Stimulated activated CD8-positive, alpha-beta memory T cell treated with anti-CD3 and anti-CD28 coated beads, Interleukin-15, amount 100 ng/mL, for 48 hours (primary cell): ENCODE measurements around the gene DOK3.
"Not testable (repeated sequence)": the region's sequence is repeated elsewhere in the genome, so short reads cannot be mapped to it uniquely, and the experiment has no call there.

Source experiments
- DNase-seq, 2 donors: peaks; one replicate each; pipeline ENCODE4 v3.0.0-alpha.2; 2020; ENCODE audit warnings: low read depth in 2 of 2

DOK3 gene

DNA sequence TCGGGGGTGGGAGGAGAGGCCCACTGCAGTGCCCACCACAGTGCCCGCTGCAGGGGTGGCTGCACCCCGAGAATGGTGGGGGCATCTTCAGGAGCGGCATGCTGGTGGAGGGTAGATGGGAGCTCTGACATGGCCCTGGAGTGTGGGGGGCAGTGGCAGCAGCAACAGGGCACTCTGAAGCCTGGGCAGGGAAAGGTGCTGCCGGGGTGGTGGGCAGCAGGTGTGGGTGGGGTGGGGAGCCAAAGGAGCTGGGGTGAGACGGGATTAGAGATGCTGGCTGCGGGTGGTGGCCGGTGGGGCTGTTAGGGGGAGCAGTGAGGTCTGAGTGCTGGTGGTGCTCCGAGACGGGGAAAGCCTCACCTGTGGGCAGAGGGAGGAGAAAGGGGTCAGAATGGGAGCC, 26.8 kb upstream of the DOK3 start:
- DNase-seq = no peak

DNA sequence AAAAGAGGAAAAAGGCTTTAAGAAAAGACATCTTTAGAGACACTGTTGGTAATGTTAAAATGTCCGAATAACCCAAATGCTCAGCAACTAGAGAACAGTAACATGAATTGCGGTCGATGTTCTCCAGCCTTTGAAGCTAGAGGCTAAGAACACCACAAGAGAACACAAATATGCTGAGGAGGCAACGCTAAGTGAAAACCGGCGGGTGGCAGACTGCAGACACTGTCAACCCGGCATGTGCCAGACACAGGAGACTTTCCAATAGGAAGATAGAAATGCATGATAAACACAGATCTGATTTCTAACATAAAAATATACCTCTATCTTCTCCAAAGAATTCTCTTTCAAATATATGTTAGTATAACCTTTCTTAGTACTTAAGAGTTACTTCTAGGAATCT, 25.5 kb upstream of the DOK3 start:
- no peak for DNase-seq

DNA sequence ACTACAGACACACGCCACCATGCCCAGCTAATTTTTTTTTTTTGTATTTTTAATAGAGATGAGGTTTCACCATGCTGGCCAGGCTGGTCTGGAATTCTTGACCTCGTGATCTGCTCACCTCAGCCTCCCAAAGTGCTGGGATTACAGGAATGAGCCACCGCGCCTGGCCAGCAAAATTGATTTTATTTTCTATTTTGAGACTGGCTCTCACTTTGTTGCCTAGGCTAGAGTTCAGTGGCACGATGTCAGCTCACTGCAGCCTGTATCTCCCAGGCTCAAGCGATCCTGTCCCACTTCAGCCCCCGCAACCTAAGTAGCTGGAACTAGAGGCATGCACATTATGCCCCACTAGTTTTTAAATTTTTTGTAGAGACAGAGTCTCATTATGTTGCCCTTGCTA, 24.8 kb upstream of the DOK3 start:
- not testable (repeated sequence) for DNase-seq

DNA sequence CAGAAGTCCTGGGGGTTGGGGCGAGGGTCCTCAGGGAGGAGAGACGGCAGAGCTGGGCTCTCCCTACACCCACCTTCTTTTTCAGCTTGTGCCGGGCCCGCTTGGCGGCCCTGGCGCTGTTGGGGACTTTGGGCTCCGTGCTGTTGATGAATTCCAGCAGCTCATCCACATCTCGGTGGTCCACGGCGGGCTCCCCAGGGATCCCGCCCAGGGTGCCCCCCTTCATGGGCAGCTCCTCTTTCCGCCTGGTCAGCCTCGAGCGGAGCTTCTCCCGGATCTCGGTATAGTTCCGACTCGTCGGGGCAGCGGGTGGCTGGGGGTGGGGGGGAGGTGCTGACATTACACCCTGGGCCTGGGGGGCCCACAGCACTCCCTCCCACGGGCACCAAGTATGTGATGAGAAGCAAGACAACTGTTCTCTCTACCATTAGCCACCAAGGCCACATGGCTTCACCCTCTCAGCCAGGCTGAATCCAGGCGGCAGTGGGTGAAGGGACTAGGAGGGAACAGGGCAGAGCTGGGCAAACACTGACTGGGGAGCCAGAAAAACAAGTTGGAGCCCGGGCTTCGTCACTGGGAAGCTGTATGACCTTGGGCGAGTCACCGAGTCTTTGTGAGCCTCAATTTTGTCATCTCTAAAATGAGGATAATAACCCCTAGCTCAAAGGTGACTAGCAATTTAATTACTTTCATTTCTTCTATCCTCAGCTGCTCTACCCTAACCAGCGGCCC, 21.7 kb upstream of the DOK3 start:
- no peak for DNase-seq

DNA sequence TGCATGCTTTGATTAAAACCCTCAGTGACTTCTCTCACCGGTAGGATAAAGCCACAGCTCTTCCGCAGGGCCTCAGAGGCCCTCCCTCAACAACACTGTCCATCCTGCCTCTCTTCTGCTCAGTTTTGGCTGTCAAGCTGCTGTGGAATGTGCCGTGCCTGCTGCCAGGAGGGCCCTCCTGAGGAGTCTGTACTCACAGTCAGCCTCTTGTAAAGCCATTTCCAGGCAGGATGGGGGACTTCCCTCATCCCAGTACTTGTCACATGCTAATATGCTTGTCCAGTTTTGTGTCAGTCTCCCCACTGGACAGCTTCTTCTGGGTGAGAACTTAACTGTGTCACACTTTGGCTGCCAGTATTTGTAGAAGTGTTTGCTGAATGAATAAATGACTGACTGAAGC, 21.0 kb upstream of the DOK3 start:
- no peak for DNase-seq

DNA sequence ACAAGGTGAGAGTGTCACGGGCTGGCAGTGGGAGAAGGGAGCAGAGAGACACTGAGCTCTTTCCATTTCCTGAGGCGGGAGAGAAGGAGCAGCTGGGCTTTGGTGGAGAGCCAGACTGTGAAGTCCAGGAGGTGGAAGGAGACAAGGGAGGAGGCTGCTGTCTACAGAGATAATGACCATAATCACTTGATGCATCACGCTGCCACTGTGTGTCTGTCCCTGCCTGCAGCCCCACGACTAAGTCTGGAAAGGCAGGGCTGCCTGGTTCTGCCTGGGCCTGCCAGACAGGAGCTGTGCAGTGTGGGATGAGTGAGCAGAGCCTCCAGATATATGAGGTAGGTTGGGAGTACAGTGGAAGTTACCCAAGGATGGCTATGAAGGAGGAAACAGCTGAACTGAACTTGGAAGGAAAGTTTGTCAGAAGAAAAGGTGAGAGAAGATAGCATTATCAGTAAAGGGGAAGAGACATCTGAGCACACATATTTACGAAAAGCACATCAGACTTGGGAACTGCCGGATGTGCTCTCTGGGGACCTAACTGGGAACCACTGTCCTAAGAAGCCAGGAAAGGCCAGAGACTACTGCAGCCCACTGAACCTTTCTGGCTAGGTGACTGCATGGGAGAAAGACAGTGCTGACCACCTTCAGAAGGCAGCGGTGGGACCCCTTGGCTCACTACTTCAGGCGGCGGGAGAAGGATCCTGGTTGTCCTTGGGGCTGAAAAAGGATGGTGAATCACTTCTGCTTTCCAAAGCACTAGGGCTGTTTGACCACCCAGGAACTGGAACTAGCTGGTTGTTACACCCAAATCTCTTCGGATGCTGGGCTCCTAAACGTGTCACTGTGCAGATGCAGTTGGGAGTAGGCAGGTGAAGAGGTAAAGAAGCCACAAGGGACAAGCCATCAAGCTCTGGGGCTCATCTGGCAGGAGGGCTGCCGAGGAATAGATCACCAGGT, 19.9 kb upstream of the DOK3 start:
- no peak for DNase-seq

DNA sequence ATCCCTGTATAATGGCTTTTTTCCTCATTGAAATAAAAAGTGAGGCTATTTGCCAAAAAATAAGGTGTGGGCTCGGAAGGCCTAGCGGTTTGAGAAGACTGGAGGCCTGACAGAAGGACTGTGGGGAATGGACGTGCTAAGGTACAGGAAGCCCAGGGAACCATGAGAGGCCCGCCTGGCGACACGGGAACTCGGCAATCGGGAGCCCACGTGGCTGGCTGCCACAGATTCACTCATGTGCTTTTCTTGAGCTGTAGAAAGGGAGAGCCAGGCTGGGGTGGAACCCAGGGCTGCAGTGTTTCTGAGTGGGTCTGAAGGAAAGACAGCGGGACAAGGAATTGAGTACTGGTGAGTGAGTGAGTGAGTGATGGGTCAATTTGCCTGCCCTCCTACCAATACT, 19.0 kb upstream of the DOK3 start:
- DNase-seq = no peak

DNA sequence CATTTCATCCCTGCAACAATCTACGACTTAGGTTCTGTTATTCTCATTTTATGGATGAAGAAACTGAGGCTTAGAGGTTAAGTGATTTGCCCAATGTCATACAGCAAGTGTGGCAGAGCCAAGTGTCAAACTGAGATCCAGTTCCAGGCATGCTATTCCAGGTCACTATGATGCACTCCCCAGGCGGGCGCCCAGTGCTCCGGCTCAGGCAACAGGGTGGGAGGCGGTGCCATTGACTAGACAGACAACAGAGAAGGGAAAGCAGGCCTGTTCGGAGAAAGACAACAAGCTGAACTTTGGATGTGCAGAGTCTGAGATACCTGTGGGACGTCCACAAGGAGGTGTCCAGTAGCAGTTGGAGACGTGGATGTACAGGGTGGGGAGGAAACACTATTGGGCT, 18.0 kb upstream of the DOK3 start:
- no peak for DNase-seq

DNA sequence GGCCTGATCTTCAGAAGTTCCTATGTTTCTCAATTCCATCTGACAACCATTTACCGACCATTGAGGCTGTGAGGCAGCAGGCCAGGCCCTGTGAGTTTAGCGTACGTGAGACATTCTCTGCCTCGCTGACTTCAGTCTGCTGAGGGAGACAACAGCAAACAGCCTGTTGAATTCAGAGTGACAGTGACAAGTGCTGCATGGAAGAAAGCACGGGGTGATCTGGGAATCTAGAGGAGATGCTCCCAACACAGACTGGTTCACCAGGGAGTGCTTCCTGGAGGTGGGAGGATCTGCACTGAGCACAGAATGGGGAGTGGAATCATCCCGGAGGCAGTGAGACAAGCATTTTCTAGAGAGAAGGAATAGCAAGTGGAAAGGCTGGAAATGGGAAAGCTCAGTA, 17.2 kb upstream of the DOK3 start:
- DNase-seq = no peak

DNA sequence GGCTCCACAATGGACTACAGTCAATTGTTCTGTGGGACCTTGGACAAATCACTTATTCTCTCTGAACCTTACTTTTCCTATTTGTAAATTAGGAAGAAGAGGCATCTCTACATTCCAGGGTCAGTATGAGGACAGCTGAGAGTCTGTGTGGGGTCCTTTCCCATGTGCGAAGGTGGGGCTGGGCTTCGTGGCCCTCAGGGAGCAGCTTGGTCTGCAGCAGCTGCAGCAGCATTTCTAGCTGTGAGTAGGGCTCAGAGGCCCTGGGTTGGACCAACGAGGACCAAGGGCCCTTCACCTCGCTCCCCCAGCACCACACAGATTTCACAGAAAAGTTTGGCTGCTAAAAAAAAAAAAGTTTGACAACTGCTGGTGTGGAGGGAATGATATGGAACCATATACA, 16.6 kb upstream of the DOK3 start:
- no peak for DNase-seq

DNA sequence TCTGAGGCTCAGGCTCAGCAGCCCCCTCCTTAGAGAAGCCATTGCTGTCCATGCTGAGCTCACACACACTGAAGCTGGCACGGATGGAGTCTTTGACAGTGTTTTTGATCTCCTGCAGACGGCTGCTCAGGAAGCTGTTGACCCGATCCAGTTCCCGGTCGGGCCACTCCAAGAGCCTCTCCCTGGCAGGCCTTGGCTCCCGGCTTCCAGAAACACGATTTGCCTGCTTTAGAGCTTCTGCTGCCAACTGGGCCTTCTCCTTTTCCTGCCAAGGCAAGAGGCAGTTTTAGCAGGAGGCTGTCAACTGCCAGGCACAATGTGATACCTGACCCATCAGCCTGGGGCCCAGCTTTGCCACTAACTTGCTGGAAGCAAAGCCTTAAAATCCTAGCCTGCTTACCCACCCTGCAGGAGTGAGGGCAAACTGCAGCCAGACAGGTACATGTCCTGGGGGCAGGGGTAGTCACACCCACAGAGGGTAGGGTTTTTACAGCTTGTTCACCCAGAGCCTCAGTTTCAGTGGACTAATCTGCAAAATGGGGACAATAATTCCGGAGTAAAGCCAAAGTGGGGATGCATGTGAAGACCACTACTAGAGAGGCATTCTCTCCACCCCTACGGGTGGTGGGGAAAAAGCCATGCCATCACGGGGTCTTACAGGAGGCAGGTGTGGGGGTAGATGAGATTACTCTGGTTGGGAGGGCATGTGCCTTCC, 15.5 kb upstream of the DOK3 start:
- no peak for DNase-seq

DNA sequence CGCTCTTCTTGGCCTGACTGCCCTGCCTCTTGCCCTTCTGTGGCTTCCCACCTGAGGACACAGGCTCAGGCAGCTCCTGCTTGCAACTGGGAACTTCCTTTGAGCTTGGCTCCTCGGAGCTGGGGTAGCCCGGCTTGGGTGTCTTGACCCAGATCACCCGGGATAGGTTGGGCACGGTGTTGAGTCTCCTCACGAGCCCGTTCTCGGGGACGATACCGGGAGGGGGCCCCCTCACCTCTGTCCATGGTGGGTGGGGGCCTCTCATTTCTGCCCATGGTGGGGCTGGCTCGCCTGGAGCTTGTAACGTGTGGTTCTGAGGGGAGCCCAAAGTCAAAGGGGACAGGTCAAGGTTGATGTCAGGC, 14.9 kb upstream of the DOK3 start:
- no peak for DNase-seq

DNA sequence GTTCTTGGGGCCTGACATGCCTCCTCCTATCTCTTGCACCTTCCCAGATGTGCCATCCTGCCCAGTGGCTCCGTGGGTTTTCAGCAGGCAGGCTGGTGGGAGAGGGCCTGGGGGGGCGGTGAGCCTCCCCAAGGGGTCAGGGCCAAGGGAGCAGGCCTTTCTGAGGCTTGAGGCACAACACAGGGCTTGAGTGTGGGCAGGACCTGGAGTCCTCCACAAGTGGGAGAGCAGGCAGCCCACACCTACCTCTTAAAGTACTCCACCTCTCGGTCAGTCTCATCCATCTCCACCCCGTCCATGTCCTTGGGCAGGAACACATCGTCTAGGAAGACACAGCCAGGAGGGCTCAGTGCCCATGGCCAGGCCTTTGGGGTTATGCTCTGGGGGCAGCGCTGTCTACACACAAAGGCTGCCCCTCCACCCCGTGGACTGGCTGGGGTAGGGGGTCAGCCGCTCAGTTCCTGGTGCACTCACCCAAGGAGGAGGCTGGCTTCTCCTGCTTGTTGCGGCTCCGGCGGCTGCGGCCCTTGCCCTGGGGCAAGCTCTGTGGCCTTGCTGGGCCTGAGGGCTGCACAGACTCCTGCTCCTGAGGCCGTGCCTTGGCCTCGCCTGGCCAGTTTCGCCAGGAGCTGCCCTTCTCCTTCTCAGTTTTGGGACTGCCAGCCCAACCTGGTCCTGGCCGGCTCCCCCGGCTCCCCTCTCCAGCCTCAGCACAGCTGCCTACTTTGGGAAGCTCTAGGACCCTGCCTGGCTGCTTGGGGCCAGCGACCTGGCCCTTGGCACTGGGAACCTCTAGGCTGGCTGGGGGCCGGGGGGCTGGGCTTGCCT, 14.3 kb upstream of the DOK3 start:
- no peak for DNase-seq

DNA sequence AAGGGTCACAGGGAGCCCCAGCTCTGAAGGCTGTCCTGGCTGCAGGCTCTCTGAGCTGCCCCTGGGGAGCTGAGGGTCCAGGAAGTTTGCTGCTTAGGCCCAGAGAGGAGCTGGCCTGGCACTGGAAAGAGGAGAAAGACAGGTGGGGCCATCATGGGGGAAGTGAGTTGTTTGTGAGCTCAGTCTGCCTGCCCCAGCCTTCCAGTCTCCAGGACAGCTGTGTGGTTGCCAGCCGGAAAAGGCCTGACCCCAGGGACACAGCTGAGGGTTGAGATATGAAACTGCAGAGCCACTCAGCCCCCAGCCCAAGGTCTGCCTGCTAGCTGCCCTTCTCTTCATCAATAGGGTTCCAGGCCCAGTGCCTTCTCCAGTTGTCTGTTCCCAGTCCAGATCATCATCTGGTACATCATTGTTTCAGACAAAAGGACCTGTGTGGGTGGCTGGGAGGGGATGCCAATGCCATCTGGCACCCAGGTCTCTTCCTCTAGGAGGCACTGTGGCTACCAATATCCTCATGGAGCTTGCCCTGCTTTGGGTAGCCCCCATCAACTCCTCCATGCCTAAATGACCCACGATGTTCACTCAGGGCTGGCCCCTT, 11.4 kb upstream of the DOK3 start:
- DNase-seq = no peak

DNA sequence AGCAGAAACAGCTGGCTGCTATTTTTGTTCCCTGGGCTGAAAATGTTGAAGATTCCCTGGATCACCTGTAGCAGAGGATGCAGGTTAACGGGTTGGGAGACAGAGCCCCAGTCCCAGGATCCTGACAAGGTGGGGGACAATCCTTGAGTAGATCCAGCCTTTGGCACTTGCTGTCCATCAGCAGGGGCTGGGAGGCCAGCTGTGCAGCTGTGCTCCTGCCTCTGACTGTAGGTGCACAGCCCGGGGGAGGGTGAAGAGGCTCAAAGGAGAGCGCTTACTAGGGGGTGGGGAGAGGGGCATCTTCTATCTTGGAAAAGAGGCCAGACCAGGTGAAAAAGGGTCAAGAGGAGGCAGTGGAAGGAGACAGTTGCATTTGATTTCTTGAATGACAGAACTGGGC, 10.6 kb upstream of the DOK3 start:
- DNase-seq = no peak

DNA sequence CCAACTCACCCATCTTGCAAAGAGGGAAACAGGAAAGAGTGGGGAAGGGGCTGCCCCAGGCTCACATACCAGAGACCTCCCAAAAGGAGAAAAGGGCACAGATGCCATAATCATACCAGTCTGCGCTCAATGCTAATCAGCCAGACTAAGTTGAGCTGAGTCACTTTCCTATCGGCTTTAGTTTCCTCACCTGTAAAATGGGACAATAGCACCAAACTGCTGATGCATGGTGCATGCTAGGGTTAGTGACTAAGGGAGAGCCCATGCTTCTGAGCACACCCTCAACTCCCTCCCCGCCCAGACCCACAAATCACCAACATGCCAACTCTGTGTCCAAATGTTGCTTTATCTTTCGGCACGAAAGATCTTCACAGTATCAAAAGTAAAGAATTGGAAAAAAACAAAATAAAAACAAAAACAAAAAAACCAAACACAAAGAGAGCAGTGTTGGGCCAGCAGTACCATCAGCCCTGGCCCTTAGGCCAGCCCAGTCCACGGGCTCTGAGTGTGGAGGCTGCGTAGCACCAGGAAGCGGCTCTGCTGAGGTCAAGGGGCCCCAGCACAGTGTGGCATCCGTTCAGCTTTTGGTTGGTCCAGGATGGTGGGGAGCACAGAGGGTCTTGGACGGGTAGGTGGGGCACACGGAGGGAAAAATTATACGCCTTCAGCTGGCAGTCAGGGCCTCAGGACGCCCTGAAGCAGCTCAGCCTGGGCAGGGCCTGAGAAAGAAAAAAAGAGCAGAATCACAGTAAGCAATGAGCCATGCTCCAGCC, 10.0 kb upstream of the DOK3 start:
- no peak for DNase-seq

DNA sequence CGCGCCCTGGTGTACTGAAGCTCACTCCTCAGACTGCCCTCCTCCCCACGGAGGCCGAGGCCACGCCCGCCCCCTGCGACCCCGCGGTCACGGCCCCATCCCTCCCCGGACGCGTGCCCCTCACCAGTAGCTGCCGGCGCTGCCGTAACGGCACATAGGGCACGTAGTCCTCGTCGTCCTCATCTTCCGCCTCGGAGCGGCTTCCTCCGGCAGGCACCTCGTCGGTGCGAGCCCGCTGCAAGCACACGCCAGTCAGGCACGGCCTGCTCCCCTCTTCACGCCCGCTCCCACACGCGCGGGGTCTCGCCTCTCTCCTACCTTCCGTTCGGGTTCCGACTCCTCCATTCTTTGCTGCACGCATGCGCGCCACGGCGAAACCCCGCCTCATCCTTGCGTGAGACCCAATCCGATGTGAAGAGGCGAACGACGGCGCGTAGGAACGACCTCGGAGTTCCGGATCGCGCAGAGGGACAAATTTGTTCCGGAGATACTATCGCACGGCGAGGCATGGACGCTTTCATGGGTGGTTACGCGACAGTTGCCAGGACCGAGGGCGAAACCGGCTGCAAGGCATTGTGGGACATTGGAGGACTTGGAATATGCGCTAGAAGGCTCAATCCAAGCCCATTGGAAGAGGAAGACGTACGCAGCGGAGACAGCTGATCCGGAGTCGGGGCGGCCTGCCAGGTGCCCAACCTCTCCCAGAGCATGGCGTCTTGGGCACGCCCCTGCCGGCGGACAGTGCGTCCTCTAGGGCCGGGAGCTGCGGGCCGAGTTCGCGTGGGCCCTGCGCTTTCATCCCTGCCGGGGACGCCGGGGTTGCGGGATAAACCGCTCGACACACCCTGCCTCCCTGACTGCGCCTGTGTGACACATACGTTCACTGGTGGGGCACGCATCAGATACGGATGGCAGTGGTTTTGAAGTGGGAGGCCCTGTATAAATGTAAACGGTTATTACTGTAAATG, 7.3 kb upstream of the DOK3 start, which contains the start of gene DDX41:
Gene DDX41 (minus strand): TSS at position 361 of the 968 bp plus-strand sequence. CDS start 16 bp downstream, at position 345.
- DNase-seq = peak; percentile 93 to 94

DNA sequence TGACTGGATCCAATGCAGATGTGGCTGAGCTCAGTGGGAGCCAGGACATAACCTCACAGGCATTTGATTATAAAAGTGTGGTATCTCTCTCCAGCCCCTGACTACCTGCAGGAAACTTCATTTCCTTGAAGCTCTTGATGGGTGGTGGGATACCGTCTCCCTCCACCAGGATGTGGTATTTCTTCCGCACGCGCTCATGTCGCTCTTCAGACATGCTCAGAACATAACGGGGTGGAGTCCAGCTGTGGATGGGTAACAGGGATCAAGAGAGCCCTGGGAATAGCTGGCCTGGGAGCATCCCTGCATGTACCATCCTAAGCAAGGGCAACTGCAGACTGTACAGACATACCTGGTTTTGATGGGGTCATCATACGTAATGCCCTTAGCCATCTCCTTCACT, 6.0 kb upstream of the DOK3 start:
- DNase-seq = no peak

DNA sequence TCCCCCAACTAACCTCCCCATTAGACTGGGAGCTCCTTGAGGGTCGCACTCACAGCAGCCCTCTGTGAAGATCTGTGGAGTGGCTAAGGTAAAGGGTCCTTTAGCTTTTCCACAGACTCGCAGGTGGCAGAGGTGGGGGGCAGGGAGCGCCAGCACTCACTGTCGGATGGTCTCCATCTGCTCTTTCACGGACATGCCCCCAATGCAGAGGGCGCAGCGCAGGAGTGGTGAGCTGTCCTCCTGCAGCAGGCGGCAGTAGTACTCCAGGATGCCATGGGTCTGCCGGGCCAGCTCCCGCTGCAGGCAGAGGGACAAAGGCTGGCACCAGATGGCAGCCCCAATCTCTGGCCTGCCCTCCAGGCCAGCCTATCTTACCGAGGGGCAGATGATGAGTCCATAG, 4.9 kb upstream of the DOK3 start:
- no peak for DNase-seq
